PC-3 (cell line): Measurements from ENCODE around the gene LAMTOR5. TPM values are rescaled to one million over a fixed set of nuclear protein-coding genes. Genes with fewer than 3 reads are reported as not detected.

Source experiments
- ATAC-seq: fragments of 200-7000 bp; cut with Tn5 transposase; 2 replicates; pipeline ENCODE4 v1.9.1; 2020; ENCODE audit warnings: mild to moderate bottlenecking, moderate library complexity
- BruUV-seq: library from RNA; stranded (reverse); fragments of 400-500 nt; replicated peaks from 2 replicates; lab custom pipeline; 2021; lab: Mats Ljungman, UMichigan
- CTCF ChIA-PET: fragments of 300-600 bp; sonication (Branson Sonifier 250); formaldehyde crosslinking; loops from one replicate; lab custom pipeline; 2022; ENCODE audit warnings: antibody characterized with exemption; lab: Charles Lee
- POLR2A ChIA-PET: fragments of 300-600 bp; sonication (Branson Sonifier 250); formaldehyde crosslinking; loops from one replicate; lab custom pipeline; 2022; ENCODE audit warnings: antibody characterized with exemption; ENCODE audit not compliant: unreplicated experiment; lab: Charles Lee
- DNase-seq: peaks from one replicate; pipeline ENCODE4 v3.0.0-alpha.2; 2015
- H2AFZ ChIP-seq: fragments of 300-600 bp; sonication (generic); 2 replicates; pipeline ENCODE4 v1.6.0; 2016; ENCODE audit warnings: antibody characterized with exemption, low read length
- H3F3A ChIP-seq: fragments of 300-600 bp; sonication (generic); one replicate; pipeline ENCODE4 v1.6.0; 2017; ENCODE audit warnings: antibody characterized with exemption, low read length, control low read depth, mild to moderate bottlenecking; ENCODE audit not compliant: unreplicated experiment
- H3K27ac ChIP-seq: fragments of 300-600 bp; sonication (generic); 2 replicates; pipeline ENCODE4 v1.5.1; 2016; ENCODE audit warnings: mild to moderate bottlenecking, low read length
- H3K27me3 ChIP-seq: fragments of 300-600 bp; sonication (generic); 2 replicates; pipeline ENCODE4 v1.6.1; 2016; ENCODE audit warnings: low read length, mixed read lengths
- H3K36me3 ChIP-seq: fragments of 300-600 bp; sonication (generic); 2 replicates; pipeline ENCODE4 v1.6.1; 2016; ENCODE audit warnings: low read depth, mixed run types, low read length, mixed read lengths
- H3K4me1 ChIP-seq: fragments of 300-600 bp; sonication (generic); 2 replicates; pipeline ENCODE4 v1.5.1; 2016; ENCODE audit warnings: low read length; ENCODE audit not compliant: insufficient read depth
- H3K4me2 ChIP-seq: fragments of 300-600 bp; sonication (generic); 2 replicates; pipeline ENCODE4 v1.6.0; 2016; ENCODE audit warnings: low read length
- H3K4me3 ChIP-seq: fragments of 300-600 bp; sonication (generic); 2 replicates; pipeline ENCODE4 v1.5.1; 2016; ENCODE audit warnings: mild to moderate bottlenecking, low read length, mixed read lengths
- H3K79me2 ChIP-seq: fragments of 300-600 bp; sonication (generic); 2 replicates; pipeline ENCODE4 v1.6.1; 2017; ENCODE audit warnings: low read length, mixed read lengths
- H3K9ac ChIP-seq: fragments of 300-600 bp; sonication (generic); 2 replicates; pipeline ENCODE4 v1.6.0; 2016; ENCODE audit warnings: mild to moderate bottlenecking, low read length
- H3K9me2 ChIP-seq: fragments of 300-600 bp; sonication (generic); replicated peaks from 2 replicates; pipeline ENCODE4 v1.6.1; 2016; ENCODE audit warnings: mixed run types, low read length, mixed read lengths
- H3K9me3 ChIP-seq: fragments of 300-600 bp; sonication (generic); 2 replicates; pipeline ENCODE4 v1.6.1; 2016; ENCODE audit warnings: low read length, mixed read lengths
- H4K20me1 ChIP-seq: fragments of 300-600 bp; sonication (generic); 2 replicates; pipeline ENCODE4 v1.6.1; 2016; ENCODE audit warnings: low read length, mixed read lengths
- CTCF ChIP-seq: fragments of 300-600 bp; sonication (generic); conservative IDR thresholded peaks from 2 replicates; pipeline ENCODE4 v1.5.1; 2017; ENCODE audit warnings: antibody characterized with exemption, low read depth, mild to moderate bottlenecking, low read length
- EZH2 ChIP-seq: fragments of 300-600 bp; sonication (generic); IDR thresholded peaks from one replicate; pipeline ENCODE4 v1.6.1; 2017; ENCODE audit warnings: antibody characterized with exemption, mild to moderate bottlenecking, low read length; ENCODE audit not compliant: unreplicated experiment
- EZH2phosphoT487 ChIP-seq: fragments of 300-600 bp; sonication (generic); IDR thresholded peaks from 2 replicates; pipeline ENCODE4 v1.6.1; 2018; ENCODE audit warnings: mild to moderate bottlenecking, antibody characterized with exemption, low read length, borderline replicate concordance
- intact Hi-C: fragments of 100-400 bp; cut with micrococcal nuclease; formaldehyde crosslinking; loops from 2 replicates; pipeline ENCODE4 v1.9.0; 2023
- total RNA-seq: library from RNA; depleted of rRNA; stranded (reverse); fragments of >200 nt; gene quantifications from 2 replicates; pipeline ENCODE4 v1.2.3, GENCODE V29; 2014

LAMTOR5 gene
- total RNA-seq, 1 experiment from 2014 or later, result 143 TPM

- BruUV-seq, result no TSS peak
These were observed 24.1 kb downstream of the LAMTOR5 start for GRCh38 chr1:110383251-110383990.

GRCh38 chr1:110380672-110381283, 26.7 kb downstream of the LAMTOR5 start:
- Histone ChIP-seq H3K36me3 (peaks cover 7% of the 10 kb centered on the region; the same call in 1 of the 2 replicates), H3K4me2 (no peak overlapping the region), H3K9ac (no peak overlapping the region), H3K9me3 (no peaks in the 10 kb centered on the region), H3F3A (no peaks in the 10 kb centered on the region), H2AFZ (no peak overlapping the region), H3K27me3 (no peaks in the 10 kb centered on the region), H3K4me3 (no peak overlapping the region), H3K27ac (no peak overlapping the region), H4K20me1 (no peaks in the 10 kb centered on the region), H3K9me2 (no peaks in the 10 kb centered on the region), H3K4me1 (peaks cover 16% of the 10 kb centered on the region), H3K79me2 (no peaks in the 10 kb centered on the region)
- TF ChIP-seq EZH2 (no peak), EZH2phosphoT487 (no peak), CTCF (no peak)
- CTCF ChIA-PET, result no interaction called here
- ATAC-seq (no peak), DNase-seq (no peak)
- BruUV-seq, result no TSS peak
- intact Hi-C loops, result no loop called here
- POLR2A ChIA-PET, result no interaction called here

More at GRCh38 chr1:110383251-110383990, 24.1 kb downstream of the LAMTOR5 start:
- Histone ChIP-seq H3K4me3 (no peak overlapping the region), H3K9me3 (no peaks in the 10 kb centered on the region), H3K9me2 (no peaks in the 10 kb centered on the region), H4K20me1 (no peaks in the 10 kb centered on the region), H3K4me1 (peaks cover 16% of the 10 kb centered on the region), H3K36me3 (no peaks in the 10 kb centered on the region), H3K27ac (peak overlapping the region; percentile 44), H3K79me2 (no peaks in the 10 kb centered on the region), H3K4me2 (peak overlapping the region; percentile 20), H3F3A (no peaks in the 10 kb centered on the region), H3K9ac (no peak overlapping the region), H3K27me3 (no peaks in the 10 kb centered on the region), H2AFZ (no peak overlapping the region)
- DNase-seq (peak; percentile 76), ATAC-seq (0 out of 2 replicates have a peak, but pooled peaks have one; percentile 27)
- ChIA-PET POLR2A (no interaction called here), CTCF (no interaction called here)
- no peak for TF ChIP-seq EZH2
- no peak for TF ChIP-seq CTCF
- TF ChIP-seq EZH2phosphoT487, result no peak
- intact Hi-C loops, result no loop called here

GRCh38 chr1:110375490-110375889, 32.0 kb downstream of the LAMTOR5 start:
- Histone ChIP-seq H3K36me3 (peaks cover 22% of the 10 kb centered on the region), H3K79me2 (peaks cover 11% of the 10 kb centered on the region), H3K4me1 (peaks cover 8% of the 10 kb centered on the region), H3K9ac (no peak overlapping the region), H4K20me1 (peaks cover 8% of the 10 kb centered on the region), H3K4me3 (no peak overlapping the region), H3K27me3 (no peaks in the 10 kb centered on the region), H3K27ac (no peak overlapping the region), H3F3A (no peaks in the 10 kb centered on the region), H3K9me2 (no peaks in the 10 kb centered on the region), H2AFZ (no peak overlapping the region), H3K9me3 (no peaks in the 10 kb centered on the region), H3K4me2 (no peak overlapping the region)
- no TSS peak for BruUV-seq
- no peak for DNase-seq
- intact Hi-C loops, result no loop called here
- ChIA-PET CTCF (no interaction called here), POLR2A (no interaction called here)
- ATAC-seq, result no peak
- TF ChIP-seq CTCF, result no peak
- no peak for TF ChIP-seq EZH2
- no peak for TF ChIP-seq EZH2phosphoT487
